GM21619 (cell line): Measurements from ENCODE around the gene TEX264.

Experiments used
- ATAC-seq: cut with Tn5 transposase; IDR thresholded peaks from one replicate; pipeline ENCODE4 v1.9.1; 2021; ENCODE audit not compliant: unreplicated experiment

The TEX264 gene

GRCh38 chr3:51673802-51674654 lies 3.0 kb downstream of the TEX264 start:
- no peak for ATAC-seq

GRCh38 chr3:51675201-51675611 lies 4.2 kb downstream of the TEX264 start:
- no peak for ATAC-seq

DNA sequence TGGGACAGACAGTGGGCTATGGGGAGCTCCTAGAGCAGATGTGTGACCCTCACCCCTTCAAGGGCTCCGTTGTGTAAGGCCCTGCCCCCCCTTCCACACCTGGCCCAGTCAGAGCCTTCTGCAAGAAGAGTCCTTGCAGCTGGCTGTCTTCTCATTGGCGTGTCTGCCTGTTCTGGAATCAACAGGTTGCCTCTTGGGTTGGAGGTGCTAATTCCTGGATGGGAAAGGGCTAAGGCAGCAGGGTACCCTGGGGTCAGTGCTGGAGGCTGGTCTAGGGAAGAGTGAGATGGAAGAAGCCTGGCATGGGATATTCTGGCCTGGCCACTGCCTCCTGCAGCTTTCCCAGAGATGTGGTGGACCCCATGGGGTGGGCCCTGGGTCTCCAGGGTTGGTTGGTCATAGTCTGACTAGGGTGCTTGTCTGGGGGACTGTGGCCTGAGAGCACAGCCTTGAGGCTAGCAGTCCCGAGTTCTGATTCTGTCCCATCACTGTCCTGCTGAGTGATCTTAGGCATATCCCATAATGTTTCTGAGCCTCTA lies 5.1 kb downstream of the TEX264 start:
- no peak for ATAC-seq

DNA sequence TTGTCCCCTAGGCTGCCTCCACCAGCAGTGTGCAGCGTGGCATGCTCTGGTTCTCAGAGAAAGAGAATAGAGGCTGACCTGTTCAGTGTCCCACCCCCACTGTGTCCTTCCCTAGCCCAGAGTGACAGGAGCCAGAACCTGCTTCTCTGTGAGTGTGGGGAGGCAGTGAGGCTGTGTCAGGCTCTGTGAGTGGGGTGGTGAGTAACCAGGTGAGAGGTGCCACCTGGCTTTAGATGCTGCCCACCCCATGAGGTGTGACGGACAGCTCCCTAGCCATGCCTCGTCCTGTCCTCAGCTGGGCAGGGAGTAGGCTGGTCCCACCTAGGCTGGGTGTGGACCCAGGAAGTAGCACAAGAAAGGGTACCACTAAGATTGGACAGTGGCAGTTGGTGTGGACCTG lies 6.3 kb downstream of the TEX264 start:
- no peak for ATAC-seq

GRCh38 chr3:51678186-51678585 lies 7.1 kb downstream of the TEX264 start:
- no peak for ATAC-seq

DNA sequence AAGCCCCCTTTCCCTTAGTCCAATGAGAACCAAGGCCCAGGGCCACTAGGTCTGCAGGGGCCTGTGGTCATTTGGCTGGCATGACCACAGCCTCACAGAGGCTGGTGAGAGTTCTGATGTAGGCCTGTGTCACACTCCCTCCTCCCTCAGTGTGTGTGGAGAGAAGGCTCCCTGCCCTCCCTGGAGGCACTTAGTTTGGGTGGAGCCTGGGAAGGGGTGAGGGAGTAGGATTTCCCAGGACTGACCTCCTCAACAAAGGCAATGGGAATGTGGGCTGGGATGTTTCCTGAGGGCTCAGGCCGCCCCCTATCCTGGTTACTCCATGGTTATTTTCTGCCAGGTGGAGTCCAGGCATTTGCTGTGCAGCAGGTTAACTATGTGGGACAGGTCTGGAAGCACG lies 7.6 kb downstream of the TEX264 start:
- no peak for ATAC-seq

DNA sequence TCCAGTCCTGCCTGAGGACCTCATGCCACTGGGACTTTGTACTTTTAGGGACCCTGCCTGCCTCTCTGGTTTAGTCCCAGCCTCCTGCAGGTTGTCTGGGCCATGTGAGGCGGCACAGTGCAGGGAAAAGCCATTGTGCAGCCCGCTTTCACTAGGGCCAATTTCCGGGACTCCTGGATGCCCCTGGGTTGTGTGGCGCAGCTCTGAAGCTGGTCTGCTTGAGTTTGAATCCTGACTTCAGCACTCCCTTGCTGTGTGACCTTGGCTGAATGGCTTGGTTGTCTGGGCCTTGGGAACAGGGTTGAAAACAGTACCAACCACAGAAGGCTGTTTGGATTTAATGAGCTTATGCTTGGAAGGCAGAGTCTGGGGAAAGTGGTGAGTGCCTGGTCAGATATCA lies 8.3 kb downstream of the TEX264 start:
- no peak for ATAC-seq

- ATAC-seq = no peak
Observed at GRCh38 chr3:51679777-51680176, 8.7 kb downstream of the TEX264 start.

GRCh38 chr3:51680196-51680595 lies 9.1 kb downstream of the TEX264 start:
- ATAC-seq = no peak

DNA sequence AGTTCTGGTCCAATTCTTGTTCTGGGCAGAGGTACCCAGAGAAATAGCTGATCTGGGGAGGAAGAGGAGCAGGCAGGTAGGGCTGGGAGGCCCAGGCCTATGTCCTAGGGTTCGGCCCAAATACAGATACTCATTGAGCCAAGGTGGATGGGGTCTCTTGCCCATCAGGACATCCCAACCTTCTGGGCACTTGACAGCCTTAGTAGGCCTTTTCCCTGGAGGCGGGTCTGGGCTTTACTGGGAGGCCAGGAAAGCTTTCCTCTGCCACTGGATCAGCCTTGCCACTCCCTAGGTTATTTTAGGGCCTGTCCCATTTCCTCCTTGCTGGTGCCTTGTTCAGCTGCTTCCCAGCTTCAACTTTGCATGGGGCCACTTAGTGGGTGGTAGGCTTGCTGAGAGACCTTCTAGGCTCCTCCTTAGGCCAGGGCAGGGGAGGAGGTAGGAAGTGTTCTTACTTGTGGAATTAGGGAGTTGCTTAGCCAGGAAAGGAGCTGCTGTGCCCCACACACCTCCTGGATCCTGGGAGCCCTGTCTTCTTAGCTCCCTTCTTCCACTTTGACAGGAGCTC lies 9.7 kb downstream of the TEX264 start:
- no peak for ATAC-seq

DNA sequence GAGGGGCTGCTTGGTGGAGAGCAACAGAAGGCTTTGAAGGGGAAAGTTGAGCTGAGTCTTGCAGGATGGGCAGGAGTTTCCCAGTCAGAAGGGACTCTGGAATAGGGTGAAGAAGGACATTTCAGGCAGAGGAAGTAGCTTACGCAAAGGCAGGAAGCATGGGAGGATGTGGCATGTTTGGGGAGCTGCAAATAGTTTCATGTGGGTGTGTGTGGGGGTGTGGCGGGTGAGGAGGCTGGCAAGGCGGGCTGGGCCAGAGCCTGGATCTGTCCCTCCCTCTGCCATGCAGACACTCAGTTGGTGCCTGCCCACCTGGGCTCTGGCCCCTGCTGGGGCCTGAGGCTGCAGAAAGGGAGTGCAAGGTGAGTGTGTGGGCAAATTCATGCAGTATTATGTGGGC lies 10.4 kb downstream of the TEX264 start:
- ATAC-seq = no peak

DNA sequence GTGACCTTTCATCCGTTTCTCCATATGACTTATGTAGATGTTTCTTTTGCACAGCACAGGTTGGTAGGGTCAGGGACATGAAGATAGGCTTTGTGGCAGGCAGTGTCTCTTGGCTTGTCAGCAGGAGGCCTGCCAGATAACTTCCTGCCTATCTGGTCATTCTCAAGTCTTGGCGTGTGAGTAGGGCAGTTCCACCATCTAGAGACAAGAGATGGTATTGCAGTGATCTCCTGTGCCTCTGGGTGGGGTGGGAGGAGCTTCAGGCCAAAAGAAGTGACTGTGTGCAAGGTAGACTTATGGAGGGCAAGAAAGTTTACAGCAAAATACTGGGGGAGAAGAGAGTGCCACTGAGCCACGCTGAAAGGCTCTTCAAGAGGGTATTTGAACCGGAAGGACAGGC lies 11.0 kb downstream of the TEX264 start:
- ATAC-seq = peak; percentile 81

- ATAC-seq = no peak
Observed at GRCh38 chr3:51682526-51682925, 11.5 kb downstream of the TEX264 start.

GRCh38 chr3:51683566-51683965 lies 12.5 kb downstream of the TEX264 start:
- ATAC-seq = no peak

- ATAC-seq = no peak
Observed at GRCh38 chr3:51684971-51685751, 14.1 kb downstream of the TEX264 start.

DNA sequence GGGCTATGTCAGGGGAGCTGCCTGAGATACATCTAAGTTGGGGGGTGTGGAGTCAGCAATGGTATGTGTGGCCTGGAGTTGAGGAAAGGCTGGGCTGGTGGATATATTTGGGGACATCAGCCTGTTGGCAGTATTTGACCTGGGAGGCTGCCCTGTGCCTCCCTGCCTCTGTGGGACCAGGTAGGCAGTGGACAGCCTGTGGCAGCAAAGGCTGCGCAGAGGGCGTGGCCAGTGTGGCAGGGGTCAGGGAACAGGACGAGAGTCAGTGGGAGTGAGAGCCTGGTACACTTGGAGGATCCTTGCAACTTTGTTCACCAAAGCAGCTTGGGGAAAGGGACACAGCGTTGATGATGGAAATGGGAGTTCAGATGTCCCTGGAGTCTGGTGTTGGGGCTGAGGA lies 15.0 kb downstream of the TEX264 start:
- no peak for ATAC-seq

GRCh38 chr3:51686512-51687215 lies 15.6 kb downstream of the TEX264 start:
- ATAC-seq = peak; percentile 52

- no peak for ATAC-seq
Observed at GRCh38 chr3:51687431-51688205, 16.6 kb downstream of the TEX264 start.

- ATAC-seq = no peak
Observed at GRCh38 chr3:51688206-51688600, 17.2 kb downstream of the TEX264 start.

GRCh38 chr3:51691021-51691420 lies 20.0 kb downstream of the TEX264 start:
- ATAC-seq = no peak
